Neural progenitor cell (in vitro differentiated cells): ENCODE data around the gene CEP85. TPM values are rescaled to one million over a fixed set of nuclear protein-coding genes. Genes with fewer than 3 reads are reported as not detected.
A peak's percentile ranks its signal among the peaks of the same experiment; 100 is the strongest.

Experiments
- DNase-seq: peaks from one replicate; pipeline ENCODE4 v3.0.0-alpha.2; 2016; ENCODE audit warnings: low spot score
- H2AFZ ChIP-seq: fragments of 200-600 bp; sonication (generic); replicated peaks from 2 replicates; pipeline ENCODE4 v1.6.1; 2016; ENCODE audit warnings: antibody characterized with exemption
- H3F3A ChIP-seq: fragments of 200-600 bp; sonication (generic); 2 replicates; pipeline ENCODE4 v1.6.1; 2016; ENCODE audit warnings: antibody characterized with exemption, low read depth
- H3K27ac ChIP-seq: fragments of 200-600 bp; sonication (generic); 2 replicates; pipeline ENCODE4 v1.5.1; 2016; ENCODE audit warnings: mild to moderate bottlenecking
- H3K27me3 ChIP-seq: fragments of 200-600 bp; sonication (generic); 2 replicates; pipeline ENCODE4 v1.6.1; 2016; ENCODE audit warnings: mild to moderate bottlenecking, moderate library complexity
- H3K36me3 ChIP-seq: fragments of 200-600 bp; sonication (generic); 2 replicates; pipeline ENCODE4 v1.5.1; 2016
- H3K4me1 ChIP-seq: fragments of 200-600 bp; sonication (generic); 2 replicates; pipeline ENCODE4 v1.6.1; 2016; ENCODE audit warnings: mixed run types
- H3K4me2 ChIP-seq: fragments of 200-600 bp; sonication (generic); 2 replicates; pipeline ENCODE4 v1.6.1; 2016
- H3K4me3 ChIP-seq: fragments of 200-600 bp; sonication (generic); 2 replicates; pipeline ENCODE4 v1.5.1; 2016
- H3K79me2 ChIP-seq: fragments of 200-600 bp; sonication (generic); 2 replicates; pipeline ENCODE4 v1.6.1; 2016; ENCODE audit warnings: low read depth
- H3K9ac ChIP-seq: fragments of 200-600 bp; sonication (generic); 2 replicates; pipeline ENCODE4 v1.6.1; 2016
- H3K9me3 ChIP-seq: fragments of 200-600 bp; sonication (generic); 2 replicates; pipeline ENCODE4 v1.5.1; 2016; ENCODE audit warnings: low read depth
- H4K20me1 ChIP-seq: fragments of 200-600 bp; sonication (generic); 2 replicates; pipeline ENCODE4 v1.6.1; 2016; ENCODE audit warnings: low read depth
- H3K27ac Mint-ChIP-seq: 3 replicates; pipeline ENCODE4 v1.8.0; 2021; ENCODE audit warnings: mixed read lengths
- H3K27me3 Mint-ChIP-seq: 2 replicates; pipeline ENCODE4 v1.8.0; 2022; ENCODE audit warnings: low read depth, mild to moderate bottlenecking, inconsistent platforms, moderate library complexity, mixed read lengths; ENCODE audit not compliant: insufficient read depth
- H3K36me3 Mint-ChIP-seq: 3 replicates; pipeline ENCODE4 v1.8.0; 2021; ENCODE audit warnings: mixed read lengths
- H3K4me1 Mint-ChIP-seq: 3 replicates; pipeline ENCODE4 v1.8.0; 2021; ENCODE audit warnings: mixed read lengths
- H3K4me3 Mint-ChIP-seq: 3 replicates; pipeline ENCODE4 v1.8.0; 2021; ENCODE audit warnings: mild to moderate bottlenecking, moderate library complexity, mixed read lengths
- H3K9me3 Mint-ChIP-seq: 3 replicates; pipeline ENCODE4 v1.8.0; 2020; ENCODE audit warnings: mixed read lengths
- EZH2 ChIP-seq: fragments of 200-600 bp; sonication (generic); IDR thresholded peaks from 2 replicates; pipeline ENCODE4 v1.6.1; 2017; ENCODE audit warnings: antibody characterized with exemption, mild to moderate bottlenecking, moderate library complexity
- EZH2phosphoT487 ChIP-seq: fragments of 200-600 bp; sonication (generic); IDR thresholded peaks from 2 replicates; pipeline ENCODE4 v1.6.1; 2017; ENCODE audit warnings: antibody characterized with exemption
- total RNA-seq: library from RNA; depleted of rRNA; stranded (reverse); fragments of >200 nt; gene quantifications from 2 replicates; pipeline ENCODE4 v1.2.3, GENCODE V29; 2015; ENCODE audit warnings: low replicate concordance
- TF ChIP-seq, protein P1 (sequence below): fragments of 200-600 bp; sonication (generic); IDR thresholded peaks from 2 replicates; pipeline ENCODE4 v1.5.1; 2017; ENCODE audit warnings: antibody characterized with exemption, mild to moderate bottlenecking

The CEP85 gene
- total RNA-seq, 1 donor from 2014 or later, result 41.4 TPM

DNA sequence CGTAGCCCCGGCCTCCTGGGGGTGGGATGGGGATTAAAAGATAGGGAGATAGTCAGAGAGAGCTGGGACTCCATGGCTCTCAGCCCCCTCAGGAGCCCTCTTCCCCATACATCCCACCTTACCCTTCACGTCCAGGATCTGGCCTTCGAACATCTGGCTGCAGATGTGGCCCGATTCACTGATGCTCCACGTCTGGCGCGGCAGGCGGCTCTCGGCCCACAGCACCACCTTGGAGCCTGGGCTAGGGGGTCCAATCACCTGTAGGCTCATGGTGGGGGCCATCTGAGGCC is 88.0 kb downstream of the CEP85 start:
- Histone ChIP-seq H3K4me1 (peaks cover 14% of the 10 kb centered on the region), H2AFZ (no peak overlapping the region), H3K9me3 (no peaks in the 10 kb centered on the region), H3K27me3 (no peaks in the 10 kb centered on the region), H3K36me3 (no peaks in the 10 kb centered on the region), H3K9ac (no peak overlapping the region), H3F3A (peaks cover 17% of the 10 kb centered on the region), H3K79me2 (no peaks in the 10 kb centered on the region), H3K4me3 (no peak overlapping the region), H4K20me1 (no peaks in the 10 kb centered on the region), H3K27ac (no peak overlapping the region), H3K4me2 (no peak overlapping the region)
- TF ChIP-seq, protein P1, sequence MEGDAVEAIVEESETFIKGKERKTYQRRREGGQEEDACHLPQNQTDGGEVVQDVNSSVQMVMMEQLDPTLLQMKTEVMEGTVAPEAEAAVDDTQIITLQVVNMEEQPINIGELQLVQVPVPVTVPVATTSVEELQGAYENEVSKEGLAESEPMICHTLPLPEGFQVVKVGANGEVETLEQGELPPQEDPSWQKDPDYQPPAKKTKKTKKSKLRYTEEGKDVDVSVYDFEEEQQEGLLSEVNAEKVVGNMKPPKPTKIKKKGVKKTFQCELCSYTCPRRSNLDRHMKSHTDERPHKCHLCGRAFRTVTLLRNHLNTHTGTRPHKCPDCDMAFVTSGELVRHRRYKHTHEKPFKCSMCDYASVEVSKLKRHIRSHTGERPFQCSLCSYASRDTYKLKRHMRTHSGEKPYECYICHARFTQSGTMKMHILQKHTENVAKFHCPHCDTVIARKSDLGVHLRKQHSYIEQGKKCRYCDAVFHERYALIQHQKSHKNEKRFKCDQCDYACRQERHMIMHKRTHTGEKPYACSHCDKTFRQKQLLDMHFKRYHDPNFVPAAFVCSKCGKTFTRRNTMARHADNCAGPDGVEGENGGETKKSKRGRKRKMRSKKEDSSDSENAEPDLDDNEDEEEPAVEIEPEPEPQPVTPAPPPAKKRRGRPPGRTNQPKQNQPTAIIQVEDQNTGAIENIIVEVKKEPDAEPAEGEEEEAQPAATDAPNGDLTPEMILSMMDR, result no peak
- no peak for TF ChIP-seq EZH2
- no peak for TF ChIP-seq EZH2phosphoT487
- no peak for DNase-seq
- H3K27ac Mint-ChIP-seq, result no peak overlapping the region
- H3K4me3 Mint-ChIP-seq, result no peak overlapping the region
- peaks cover 3% of the 10 kb centered on the region for H3K36me3 Mint-ChIP-seq
- H3K9me3 Mint-ChIP-seq, result no peaks in the 10 kb centered on the region
- peaks cover 22% of the 10 kb centered on the region for H3K4me1 Mint-ChIP-seq
- peaks cover 5% of the 10 kb centered on the region for H3K27me3 Mint-ChIP-seq

DNA sequence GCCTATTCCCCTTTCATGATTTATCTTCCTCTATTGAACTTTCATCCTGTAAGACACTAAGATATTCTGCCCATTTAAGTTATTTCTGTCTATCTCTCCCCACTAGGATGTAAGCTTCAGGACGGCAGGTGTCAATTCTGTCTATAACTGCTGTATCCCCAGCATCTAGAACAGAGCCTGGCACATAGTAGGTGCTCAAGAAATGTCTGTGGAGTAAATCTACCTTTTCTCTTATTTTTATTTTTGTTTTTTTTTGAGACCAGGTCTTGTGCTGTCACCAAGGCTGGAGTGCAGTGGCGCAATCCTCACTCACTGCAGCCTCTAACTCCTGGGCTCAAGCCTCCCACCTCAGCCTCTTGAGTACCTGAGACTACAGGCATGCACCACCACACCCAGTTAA is 89.4 kb downstream of the CEP85 start:
- Histone ChIP-seq H3K4me3 (no peak overlapping the region), H3K27me3 (no peaks in the 10 kb centered on the region), H3K4me1 (peaks cover 3% of the 10 kb centered on the region), H4K20me1 (no peaks in the 10 kb centered on the region), H2AFZ (no peak overlapping the region), H3K79me2 (no peaks in the 10 kb centered on the region), H3K9ac (no peak overlapping the region), H3K27ac (no peak overlapping the region), H3F3A (peaks cover 5% of the 10 kb centered on the region), H3K9me3 (no peaks in the 10 kb centered on the region), H3K36me3 (no peaks in the 10 kb centered on the region), H3K4me2 (no peak overlapping the region)
- no peak overlapping the region for H3K4me3 Mint-ChIP-seq
- no peak overlapping the region for H3K27ac Mint-ChIP-seq
- H3K9me3 Mint-ChIP-seq, result no peaks in the 10 kb centered on the region
- TF ChIP-seq EZH2 (no peak), EZH2phosphoT487 (no peak)
- TF ChIP-seq, protein P1, result no peak
- peaks cover 12% of the 10 kb centered on the region for H3K4me1 Mint-ChIP-seq
- H3K27me3 Mint-ChIP-seq, result peaks cover 5% of the 10 kb centered on the region
- H3K36me3 Mint-ChIP-seq, result peaks cover 3% of the 10 kb centered on the region
- no peak for DNase-seq

DNA sequence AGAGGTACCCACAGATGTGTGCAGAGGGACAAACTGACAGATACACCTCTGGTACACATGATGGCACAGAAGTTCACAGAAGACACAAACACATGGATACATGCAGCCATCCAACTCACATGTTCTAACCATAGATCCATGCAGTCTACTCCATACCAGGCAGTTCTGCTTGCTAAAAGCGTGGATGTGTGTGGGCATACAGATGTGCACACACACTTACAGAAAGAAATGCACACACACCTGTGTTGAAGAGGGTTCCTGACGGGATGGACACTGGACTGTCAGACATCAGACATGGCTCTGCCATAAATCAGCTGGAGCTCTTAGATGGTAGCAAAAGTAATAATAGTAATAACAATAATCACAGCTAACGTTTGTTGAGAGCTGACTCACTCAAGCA is 90.5 kb downstream of the CEP85 start:
- Histone ChIP-seq H3K36me3 (no peaks in the 10 kb centered on the region), H3K4me1 (peaks cover 3% of the 10 kb centered on the region), H3K27ac (no peak overlapping the region), H4K20me1 (no peaks in the 10 kb centered on the region), H3F3A (no peaks in the 10 kb centered on the region), H3K9me3 (no peaks in the 10 kb centered on the region), H3K9ac (no peak overlapping the region), H3K27me3 (no peaks in the 10 kb centered on the region), H3K79me2 (no peaks in the 10 kb centered on the region), H3K4me2 (no peak overlapping the region), H2AFZ (no peak overlapping the region), H3K4me3 (no peak overlapping the region)
- no peaks in the 10 kb centered on the region for H3K9me3 Mint-ChIP-seq
- H3K4me3 Mint-ChIP-seq, result no peak overlapping the region
- peaks cover 12% of the 10 kb centered on the region for H3K4me1 Mint-ChIP-seq
- peaks cover 5% of the 10 kb centered on the region for H3K27me3 Mint-ChIP-seq
- no peak for TF ChIP-seq EZH2
- no peak for TF ChIP-seq EZH2phosphoT487
- TF ChIP-seq, protein P1, result no peak
- DNase-seq, result no peak
- H3K36me3 Mint-ChIP-seq, result peaks cover 3% of the 10 kb centered on the region
- no peak overlapping the region for H3K27ac Mint-ChIP-seq

DNA sequence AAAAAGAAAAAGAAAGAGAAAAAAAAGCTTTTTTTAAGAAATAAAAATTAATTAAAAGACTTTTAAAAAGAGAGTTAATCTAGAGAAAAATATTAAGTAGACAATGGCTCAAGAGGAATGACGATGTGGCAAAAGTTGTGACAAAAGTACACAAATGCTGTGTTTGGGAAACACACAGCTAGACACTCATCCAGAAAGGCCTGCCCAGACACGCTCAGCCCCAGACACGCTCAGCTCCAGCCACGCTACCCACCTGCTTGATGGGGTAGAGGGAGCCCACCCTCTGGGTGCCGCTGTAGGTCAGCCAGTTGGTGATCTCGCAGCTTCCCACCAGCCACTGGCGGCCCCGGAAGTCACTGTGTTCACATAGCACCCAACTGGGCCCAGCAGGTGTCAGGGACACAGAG is 94.0 kb downstream of the CEP85 start:
- no peak for DNase-seq
- H3K79me2 ChIP-seq, result no peaks in the 10 kb centered on the region
- no peaks in the 10 kb centered on the region for H3K36me3 ChIP-seq
- no peak overlapping the region for H3K4me2 ChIP-seq
- TF ChIP-seq, protein P1, result no peak
- TF ChIP-seq EZH2 (no peak), EZH2phosphoT487 (no peak)
- no peaks in the 10 kb centered on the region for H3K9me3 Mint-ChIP-seq
- H3K9me3 ChIP-seq, result no peaks in the 10 kb centered on the region
- H3K4me3 Mint-ChIP-seq, result no peak overlapping the region
- peaks cover 3% of the 10 kb centered on the region for H3K36me3 Mint-ChIP-seq
- no peak overlapping the region for H3K27ac ChIP-seq
- no peaks in the 10 kb centered on the region for H4K20me1 ChIP-seq
- H3K27ac Mint-ChIP-seq, result peak overlapping the region; percentile 63
- H3F3A ChIP-seq, result no peaks in the 10 kb centered on the region
- no peaks in the 10 kb centered on the region for H3K4me1 ChIP-seq
- H3K4me3 ChIP-seq, result no peak overlapping the region
- H3K9ac ChIP-seq, result no peak overlapping the region
- H3K4me1 Mint-ChIP-seq, result peaks cover 3% of the 10 kb centered on the region
- no peaks in the 10 kb centered on the region for H3K27me3 ChIP-seq
- peaks cover 2% of the 10 kb centered on the region for H3K27me3 Mint-ChIP-seq
- no peak overlapping the region for H2AFZ ChIP-seq
